HG02884 (cell line): Measurements from ENCODE around the gene NEU3.
"Not testable (repeated sequence)": the region's sequence is repeated elsewhere in the genome, so short reads cannot be mapped to it uniquely, and the experiment has no call there.

Experiments
- ATAC-seq: cut with Tn5 transposase; IDR thresholded peaks from one replicate; pipeline ENCODE4 v1.9.1; 2021; ENCODE audit warnings: mild to moderate bottlenecking, moderate library complexity; ENCODE audit not compliant: unreplicated experiment

NEU3 gene

DNA sequence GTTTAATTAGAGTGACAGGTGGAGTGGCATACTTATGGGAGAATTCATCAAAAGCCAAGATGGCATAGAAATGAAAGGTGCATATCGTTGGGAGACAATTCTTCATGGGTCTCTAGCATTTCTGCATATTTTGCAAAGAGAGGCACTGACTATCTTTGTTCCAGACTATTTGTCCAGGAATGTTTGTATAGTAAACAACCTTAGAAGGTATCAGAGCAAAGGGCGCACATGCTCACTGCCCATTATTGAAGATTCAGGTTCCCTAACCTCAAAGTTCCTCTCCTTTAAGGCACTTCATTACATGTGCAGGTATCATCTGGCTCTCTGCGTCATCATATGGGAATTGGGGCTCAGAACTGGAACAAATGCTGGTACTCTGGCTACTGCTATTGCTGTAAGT, 4.7 kb upstream of the NEU3 start:
- no peak for ATAC-seq

DNA sequence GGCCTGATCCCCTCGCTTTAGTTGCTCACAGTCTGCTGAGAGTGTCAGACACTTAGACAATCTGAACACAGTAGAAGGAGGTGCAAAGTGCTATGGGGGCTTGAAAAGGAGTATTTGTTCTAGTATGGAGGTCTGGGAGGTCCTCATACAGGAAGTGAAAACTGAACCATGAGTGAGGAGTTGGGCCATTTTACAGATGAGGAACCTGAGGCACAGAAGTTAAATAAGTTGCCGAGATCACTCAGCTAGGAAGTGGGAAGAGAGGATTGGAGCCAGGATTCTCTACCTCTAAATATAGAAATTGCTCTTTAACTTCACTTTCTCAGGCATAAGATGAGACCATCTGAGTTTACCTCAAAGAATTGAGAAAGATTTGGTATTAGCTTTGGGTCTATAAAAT, 4.0 kb upstream of the NEU3 start:
- ATAC-seq = no peak

DNA sequence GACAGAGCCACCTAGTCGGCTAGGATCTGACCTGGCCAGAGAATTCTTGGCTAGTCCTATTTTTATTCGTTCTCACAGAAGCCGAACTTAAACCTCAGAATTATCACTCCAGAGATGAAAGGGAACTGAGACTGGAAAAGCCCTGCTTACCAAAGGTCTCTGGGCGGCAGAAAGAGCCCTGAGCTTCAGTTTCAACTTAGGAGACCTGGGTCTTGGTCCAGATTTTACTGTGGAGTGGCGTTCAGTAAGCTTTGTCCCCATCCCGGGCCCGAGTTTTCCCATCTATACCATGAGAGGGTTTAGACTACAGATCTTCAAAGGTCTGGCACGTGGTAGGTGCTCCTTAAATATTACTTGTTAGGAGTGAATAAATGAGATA, 516 bp downstream of the NEU3 start:
- ATAC-seq = peak; percentile 5

DNA sequence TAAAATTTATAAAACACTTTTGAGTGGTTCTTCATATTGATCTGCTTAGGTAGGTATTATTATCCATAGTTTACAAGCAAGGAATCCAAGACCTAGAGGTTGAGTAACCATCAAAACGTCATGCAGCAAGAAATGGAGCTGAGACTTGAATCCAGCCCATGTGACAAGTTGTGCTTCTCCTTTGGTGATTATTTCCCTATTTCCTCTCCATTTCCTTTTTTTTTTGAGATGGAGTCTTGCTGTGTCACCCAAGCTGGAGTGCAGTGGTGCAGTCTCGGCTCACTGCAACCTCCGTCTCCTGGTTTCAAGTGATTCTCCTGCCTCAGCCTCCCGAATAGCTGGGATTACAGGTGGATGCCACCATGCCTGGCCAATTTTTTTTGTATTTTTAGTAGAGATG, 1.4 kb downstream of the NEU3 start:
- ATAC-seq = not testable (repeated sequence)

DNA sequence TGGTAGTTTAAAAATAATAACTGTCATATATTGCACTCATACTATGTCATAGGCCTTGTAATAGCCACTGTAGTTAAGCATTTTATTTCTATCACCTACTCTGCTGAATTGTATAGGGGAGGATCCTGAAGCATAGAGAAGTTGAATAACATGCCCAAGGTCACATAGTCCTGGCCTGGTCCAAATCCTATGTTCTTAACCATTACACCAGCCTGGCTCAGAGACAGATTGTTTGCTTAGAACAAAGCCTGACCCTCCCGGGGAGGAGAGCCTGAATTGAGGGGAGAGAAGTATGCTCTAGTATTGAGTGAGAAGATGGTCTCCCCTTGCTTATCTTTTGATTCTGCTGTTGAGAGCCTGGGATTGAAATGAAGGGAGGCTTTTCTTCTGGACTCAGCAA, 2.2 kb downstream of the NEU3 start:
- no peak for ATAC-seq

DNA sequence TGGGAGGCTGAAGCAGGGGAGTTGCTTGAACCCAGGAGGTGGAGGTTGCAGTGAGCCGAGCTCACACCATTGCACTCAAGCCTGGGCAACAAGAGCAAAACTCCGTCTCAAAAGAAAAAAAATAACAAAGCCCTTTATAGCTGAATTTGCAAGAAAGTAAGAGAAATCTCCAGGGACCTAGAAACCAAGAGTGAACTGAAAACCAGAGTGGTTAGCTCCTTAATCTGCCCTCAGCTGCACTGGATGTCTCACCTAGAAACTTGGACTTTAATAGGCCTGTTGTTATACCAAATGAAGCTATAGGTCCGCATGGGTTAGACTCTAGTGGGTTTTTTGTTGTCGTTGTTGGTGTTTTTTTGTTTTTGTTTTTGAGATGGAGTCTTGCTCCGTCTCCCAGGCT, 4.1 kb downstream of the NEU3 start:
- no peak for ATAC-seq

DNA sequence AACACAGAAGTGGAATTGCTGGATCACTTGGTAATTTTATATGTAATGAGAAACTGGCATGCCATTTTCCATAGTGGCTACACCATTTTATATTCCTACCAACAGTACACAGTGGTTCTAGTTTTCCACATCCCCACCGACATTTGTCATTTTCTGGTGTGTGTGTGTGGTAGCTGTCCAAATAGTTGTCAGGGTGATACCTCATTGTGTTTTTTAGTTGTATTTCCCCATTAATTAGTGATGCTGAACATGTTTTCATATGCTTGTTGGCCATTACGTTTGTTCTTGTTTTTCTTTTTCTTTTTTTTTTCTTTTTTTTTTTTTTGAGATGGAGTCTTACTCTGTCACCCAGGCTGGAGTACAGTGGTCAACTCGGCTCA, 12.2 kb downstream of the NEU3 start:
- ATAC-seq = no peak

DNA sequence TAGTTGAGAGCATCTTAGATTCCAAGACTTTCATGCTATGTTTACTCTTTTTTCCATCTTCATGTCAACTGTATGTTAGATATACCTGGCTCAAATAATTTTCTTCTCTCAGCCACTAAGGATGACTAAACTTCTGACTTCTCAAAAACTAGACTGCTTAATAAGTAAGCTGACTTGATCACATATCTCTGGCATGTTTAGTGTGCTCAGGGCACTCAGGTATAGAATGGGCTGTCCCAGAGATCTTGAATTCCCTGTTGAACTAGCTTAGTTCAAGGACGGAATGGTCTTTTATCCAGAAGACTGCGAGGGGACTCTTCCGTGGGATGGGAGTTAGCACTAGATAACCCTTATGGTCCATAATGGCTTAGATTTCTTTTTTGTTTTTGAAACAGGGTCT, 13.0 kb downstream of the NEU3 start:
- no peak for ATAC-seq

DNA sequence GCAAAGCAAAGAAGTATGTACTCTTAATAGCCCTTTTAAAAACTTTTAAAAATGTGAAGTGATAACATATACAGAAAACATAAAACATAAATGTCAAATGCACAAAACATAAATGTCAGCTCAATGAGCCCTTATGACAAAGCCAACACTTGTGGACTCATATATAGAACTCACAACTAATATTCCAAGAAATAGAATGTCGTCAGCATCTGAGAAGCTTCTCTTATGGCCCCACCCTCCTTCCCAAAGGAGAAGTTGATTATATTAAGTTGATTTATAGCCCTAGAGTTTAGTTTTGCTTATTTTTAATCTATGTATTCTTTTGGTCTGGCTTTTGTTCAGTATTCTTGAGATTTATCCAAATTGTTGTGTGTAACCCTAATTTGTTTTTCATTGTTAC, 13.8 kb downstream of the NEU3 start:
- no peak for ATAC-seq

DNA sequence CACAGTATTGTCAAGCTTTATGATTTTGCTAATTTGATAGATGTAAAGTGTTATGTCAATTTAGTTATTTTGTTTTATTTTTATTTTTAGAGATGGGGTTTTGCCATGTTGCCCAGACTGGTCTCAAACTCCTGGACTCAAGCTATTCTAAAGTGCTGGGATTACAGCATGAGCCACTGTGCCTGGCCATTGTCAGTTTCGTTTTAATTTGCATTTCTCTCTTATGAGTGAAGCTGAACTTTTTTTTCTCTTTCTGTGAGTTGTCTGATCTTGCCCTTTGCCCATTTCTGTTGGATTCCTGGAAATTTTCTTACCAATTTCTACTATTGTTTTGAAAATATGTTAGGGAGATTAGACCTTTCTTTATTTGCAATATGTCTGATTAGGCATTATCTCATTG, 15.5 kb downstream of the NEU3 start:
- no peak for ATAC-seq

DNA sequence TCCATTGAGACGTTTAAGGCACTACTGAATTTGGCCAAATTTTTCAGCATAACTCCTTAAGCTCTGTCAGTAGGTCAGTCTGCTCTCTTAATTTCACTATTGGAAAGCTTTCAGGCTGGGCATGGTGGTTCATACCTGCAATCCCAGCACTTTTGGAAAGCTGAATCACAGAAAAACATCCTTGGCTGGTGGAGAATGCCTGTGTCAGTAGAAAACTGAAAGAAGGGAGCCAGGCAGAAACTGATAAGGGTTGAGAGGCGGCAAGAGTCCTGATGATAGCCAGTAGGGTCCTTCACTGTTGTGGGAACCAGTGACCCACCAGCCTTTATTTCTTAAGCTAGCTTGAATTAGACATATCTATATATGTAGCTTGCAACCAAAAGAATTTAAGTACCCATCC, 22.6 kb downstream of the NEU3 start:
- no peak for ATAC-seq

DNA sequence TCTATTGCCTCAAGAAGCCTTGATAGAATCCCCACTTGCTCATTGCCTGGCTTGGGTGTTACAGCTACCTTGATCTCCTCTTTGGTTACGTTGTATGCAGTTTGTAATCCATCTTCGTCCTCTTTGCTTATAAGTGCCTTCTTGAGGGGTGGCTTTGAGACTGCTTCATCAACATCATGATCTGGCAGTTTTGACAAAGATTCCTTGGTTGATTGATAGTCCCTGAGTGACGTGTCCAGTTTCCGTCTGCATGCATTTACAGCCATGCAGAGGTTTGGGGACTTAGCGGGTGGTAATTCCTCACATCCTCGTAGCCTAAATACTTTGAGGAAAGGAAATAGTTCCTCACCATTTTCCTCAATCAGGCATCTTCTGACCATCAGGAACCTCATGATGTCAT, 23.1 kb downstream of the NEU3 start:
- no peak for ATAC-seq

DNA sequence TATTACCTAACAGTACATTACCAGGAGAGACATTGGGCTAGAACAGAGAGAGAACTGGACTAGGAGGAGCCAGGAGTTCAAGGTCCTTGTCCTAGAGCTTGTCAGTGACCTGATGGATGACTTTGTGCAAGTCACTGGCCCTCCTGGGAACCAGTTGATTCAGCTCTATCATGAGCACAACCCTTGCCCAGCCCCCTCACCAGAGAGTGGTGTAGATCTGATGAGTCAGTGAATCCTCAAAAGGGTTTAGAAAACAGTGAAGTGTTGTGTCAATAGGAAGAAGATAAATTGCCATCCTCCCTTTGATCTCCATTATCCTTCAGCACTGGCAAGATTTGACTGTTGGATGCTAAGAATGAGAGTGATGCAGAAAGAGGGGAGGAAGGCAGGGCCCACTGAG, 24.3 kb downstream of the NEU3 start:
- no peak for ATAC-seq

DNA sequence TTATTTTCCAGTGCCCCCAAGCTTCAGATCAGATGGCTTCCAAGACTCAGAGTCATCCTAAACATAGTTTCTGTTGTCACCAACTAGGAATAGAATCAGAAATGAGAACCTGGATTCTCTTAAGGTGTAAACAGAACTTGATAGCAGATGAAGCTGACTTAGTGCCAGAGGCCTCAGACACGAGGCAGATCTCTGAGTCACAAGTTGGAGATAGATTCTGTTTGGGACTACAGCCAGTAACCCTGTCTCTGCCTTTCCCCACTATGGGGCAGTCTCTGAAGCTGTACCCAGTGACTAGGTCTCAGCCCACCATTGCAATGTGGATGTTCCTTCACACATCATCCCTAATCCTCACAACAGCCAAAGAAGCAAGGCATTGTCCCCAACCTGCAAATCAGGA, 25.4 kb downstream of the NEU3 start:
- ATAC-seq = no peak

DNA sequence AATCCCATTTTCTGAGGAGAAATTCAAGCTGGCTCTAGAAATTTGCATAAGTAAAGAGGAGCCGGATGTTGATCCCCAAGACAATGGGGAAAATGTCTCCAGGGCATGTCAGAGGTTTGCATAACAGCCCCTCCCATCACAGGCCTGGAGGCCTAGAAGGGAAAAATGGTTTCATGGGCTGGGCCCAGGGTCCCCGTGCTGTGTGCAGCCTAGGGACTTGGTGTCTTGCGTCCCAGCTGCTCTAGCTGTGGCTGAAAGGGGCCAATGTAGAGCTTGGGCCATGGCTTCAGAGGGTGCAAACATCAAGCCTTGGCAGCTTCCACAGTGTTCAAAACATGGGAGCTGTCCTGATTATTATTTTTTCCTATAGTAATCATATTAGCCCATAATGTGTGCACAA, 30.5 kb downstream of the NEU3 start:
- ATAC-seq = not testable (repeated sequence)

DNA sequence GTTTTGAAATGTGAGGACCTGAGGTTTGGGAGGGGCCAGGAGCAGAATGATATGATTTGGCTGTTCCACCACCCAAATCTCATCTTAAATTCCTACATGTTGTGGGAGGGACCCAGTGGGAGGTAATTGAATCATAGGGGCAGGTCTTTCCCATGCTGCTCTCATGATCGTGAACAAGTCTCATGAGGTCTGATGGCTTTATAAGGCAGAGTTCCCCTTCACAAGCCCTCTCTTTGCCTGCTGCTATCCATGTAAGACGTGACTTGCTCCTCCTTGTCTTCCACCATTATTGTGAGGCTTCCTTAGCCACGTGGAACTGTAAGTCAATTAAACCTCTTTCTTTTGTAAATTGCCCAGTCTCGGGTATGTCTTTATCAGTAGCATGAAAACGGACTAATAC, 31.6 kb downstream of the NEU3 start:
- not testable (repeated sequence) for ATAC-seq

DNA sequence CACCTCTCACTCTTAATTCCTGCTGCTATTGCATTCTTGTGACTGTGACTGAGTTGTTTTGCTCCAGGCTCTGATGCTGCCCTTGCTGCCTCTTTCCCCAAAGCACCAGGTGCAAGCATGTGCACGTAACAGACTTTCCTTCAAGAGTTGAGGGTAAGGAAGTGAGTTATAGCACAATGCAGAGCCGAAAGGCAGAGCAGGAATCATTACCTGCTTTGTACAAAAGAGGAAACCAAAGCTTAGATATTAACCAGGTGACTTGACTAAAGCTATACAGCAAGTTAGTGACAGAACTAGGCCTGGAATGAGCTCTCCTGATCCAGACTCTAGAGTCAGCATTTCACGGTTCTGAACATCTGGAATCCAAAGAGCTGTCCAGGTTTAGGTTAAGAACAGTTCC, 33.6 kb downstream of the NEU3 start:
- ATAC-seq = no peak

DNA sequence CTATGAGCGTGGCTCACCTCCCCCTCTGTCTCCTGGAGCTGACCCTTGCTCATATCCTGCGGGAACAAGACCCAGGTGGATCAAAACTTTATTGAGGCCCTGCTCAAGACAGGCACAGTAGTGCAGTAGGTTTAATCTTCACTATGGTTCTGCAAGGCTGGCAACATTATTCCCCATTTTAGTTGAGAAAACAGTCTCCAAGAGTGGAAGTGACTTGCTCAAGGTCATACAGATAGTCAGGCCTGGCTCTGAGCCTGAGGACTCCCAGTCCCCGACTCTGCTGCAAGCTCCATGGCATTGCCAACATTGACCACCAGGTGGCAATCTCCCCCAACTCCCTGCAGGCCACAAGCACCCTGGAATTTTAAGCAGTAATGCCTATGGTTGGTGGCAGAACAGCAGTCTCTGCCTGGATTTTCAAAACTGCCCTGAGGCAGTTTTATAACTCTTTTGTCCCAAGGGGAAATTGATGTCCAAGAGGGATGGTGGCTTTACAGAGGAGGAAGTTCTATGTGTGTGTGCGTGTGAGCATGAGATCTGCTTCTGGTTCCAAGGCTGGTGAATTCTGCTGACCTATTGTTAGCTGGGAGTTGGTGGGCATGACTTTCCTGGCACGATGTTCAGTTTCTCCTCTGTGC, 34.1 kb downstream of the NEU3 start:
- ATAC-seq = no peak

DNA sequence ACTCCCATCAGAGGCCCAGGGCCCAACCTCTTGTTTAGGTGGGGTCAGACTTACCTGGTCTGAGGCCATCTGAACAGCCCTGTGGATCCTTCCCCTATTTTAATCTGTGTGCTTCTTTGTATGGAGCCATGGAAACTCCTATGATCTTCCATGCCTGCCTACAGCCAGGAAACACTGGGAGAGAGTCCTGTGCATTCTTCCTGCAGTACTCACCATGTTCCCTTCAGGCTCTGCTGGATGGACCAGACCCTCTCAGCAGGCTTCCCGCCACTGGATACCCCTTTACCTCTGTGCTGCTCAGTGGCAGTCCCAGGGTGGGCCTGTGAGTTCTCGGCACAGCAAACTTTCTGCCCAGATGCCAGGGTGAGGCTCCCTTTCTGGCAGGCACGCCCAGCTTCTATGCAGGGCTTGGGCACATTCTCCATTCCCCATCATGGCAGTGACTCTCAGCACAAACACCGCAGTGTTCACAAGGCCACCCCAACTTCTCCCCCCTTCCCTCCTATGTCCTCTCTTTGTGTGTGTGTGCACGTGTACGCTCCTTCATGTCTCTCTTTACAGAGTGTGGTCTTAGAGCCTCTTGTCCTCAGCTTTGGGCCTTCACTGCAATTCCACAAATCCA, 34.8 kb downstream of the NEU3 start:
- ATAC-seq = no peak

DNA sequence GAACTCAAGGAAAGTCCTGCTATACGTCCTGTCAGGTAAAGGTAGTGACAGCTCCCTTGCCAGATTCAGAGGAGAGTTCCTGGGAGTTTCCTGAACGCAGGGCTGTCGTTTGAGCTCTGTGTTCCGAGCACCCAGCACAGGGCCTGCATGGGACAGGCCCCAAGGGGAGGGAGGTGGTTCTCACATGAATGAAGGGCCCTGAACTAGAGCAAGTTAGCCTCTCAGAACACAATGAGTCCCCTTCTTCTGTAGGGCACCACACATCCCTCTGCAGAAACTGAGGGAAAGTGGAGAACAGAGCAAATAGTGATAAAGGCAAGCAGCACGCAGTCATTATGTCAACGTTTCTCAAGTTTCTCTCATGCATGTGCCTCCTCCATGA, 35.3 kb downstream of the NEU3 start:
- ATAC-seq = no peak

DNA sequence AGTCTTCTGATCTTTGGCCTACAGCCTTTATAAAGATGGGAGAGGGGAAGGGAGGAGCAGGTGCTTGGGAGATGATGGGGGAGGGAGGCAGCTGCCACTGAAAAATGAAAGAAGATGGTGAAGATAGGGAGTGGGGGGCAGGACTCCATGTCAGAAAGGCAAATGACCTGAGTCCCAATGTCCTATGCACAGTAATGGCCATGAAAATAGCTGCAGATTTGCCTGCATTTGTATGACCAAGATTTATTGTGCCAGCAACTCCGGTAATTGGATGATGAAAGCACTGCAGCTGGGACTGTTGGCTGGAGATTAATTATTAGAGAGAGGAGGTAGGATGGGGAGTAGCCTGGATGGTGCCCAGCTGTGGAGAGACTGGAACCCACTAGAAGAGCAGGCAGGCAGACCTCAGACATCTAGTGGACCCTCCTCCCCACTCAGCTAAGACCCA, 36.1 kb downstream of the NEU3 start:
- ATAC-seq = no peak

DNA sequence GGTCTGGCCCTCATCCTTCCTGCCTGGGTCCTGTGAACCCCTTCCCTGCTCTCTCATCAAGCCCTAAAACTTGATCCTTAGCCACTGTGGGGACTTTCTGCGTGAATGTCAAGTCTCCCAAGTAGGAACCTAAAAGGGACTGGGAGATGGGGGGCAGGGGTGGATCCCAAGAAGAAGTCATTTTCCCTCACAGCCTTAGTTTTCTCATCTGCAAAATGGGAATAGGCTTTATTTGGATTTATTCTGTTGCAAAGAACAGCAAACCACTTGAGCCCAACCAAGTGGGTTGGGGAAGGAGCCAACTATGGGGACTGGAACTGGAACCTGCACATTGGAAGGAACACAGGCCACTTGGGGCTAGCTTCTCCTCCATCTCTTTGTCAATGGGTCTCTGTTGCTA, 36.8 kb downstream of the NEU3 start:
- no peak for ATAC-seq

DNA sequence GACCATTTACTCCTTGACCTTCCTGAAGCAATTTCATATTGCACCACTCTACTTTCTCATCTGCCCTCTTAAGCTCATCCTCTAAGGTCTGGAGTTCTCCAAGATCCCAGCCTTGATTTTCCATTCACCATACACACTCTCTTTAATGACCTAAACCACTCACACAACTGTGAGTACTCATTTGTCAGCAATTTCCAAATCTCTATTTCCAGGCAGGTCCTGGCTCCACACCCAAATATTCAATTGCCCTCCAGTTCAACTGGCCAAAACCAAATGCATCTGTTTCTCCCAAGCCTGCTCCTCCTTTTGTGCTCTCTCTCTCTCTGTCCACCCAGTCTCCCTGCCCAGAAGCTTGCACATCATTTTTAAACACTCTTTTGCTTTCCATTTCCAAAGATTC, 39.6 kb downstream of the NEU3 start:
- no peak for ATAC-seq
